Skeletal muscle tissue (tissue), 4 donors: Measurements from ENCODE around the gene MBD4. TPM values are rescaled to one million over a fixed set of nuclear protein-coding genes. Genes with fewer than 3 reads are reported as not detected.
A peak's percentile ranks its signal among the peaks of the same experiment; 100 is the strongest.

Experiments used
- H3K27ac ChIP-seq: one replicate; pipeline ENCODE4 v1.7.0; 2013; ENCODE audit warnings: mild to moderate bottlenecking, low read depth, low read length, inconsistent platforms
- H3K27me3 ChIP-seq, 3 donors: one replicate each; pipeline ENCODE4 v1.7.0; 2013; ENCODE audit warnings: low read length in 3 of 3; ENCODE audit not compliant: control insufficient read depth in 3 of 3, insufficient read depth in 3 of 3
- H3K36me3 ChIP-seq, 3 donors: one replicate each; pipeline ENCODE4 v1.7.0; 2013; ENCODE audit warnings: low read length in 3 of 3; ENCODE audit not compliant: control insufficient read depth in 3 of 3, insufficient read depth in 3 of 3
- H3K4me1 ChIP-seq, 3 donors: one replicate each; pipeline ENCODE4 v1.7.0; 2013; ENCODE audit warnings: low read length in 3 of 3, mild to moderate bottlenecking in 3 of 3; ENCODE audit not compliant: control insufficient read depth in 3 of 3, insufficient read depth in 3 of 3
- H3K4me3 ChIP-seq, 3 donors: one replicate each; pipeline ENCODE4 v1.7.0; 2013; ENCODE audit warnings: low read length in 3 of 3
- H3K9ac ChIP-seq, 3 donors: one replicate each; pipeline ENCODE4 v1.7.0; 2013; ENCODE audit warnings: low read length in 3 of 3, mild to moderate bottlenecking in 3 of 3, moderate library complexity in 2 of 3, low read depth in 1 of 3
- H3K9me3 ChIP-seq, 3 donors: one replicate each; pipeline ENCODE4 v1.7.0; 2013; ENCODE audit warnings: low read length in 3 of 3; ENCODE audit not compliant: control insufficient read depth in 3 of 3
- total RNA-seq: library from RNA; depleted of rRNA; stranded (reverse); fragments of >200 nt; gene quantifications from one replicate; pipeline ENCODE4 v1.2.3, GENCODE V29; 2014
- donor health status: Osteomylitis.

MBD4 gene
- total RNA-seq, 1 donor from 2014 or later = 7.8 TPM

- H3K36me3 ChIP-seq = peaks cover 25 to 54% (median 40%) of the 10 kb centered on the region in 3 donors
- no peak overlapping the region for H3K4me3 ChIP-seq
- H3K9ac ChIP-seq = no peak overlapping the region
- no peak overlapping the region for H3K27ac ChIP-seq
- no peaks in the 10 kb centered on the region for H3K27me3 ChIP-seq
- H3K4me1 ChIP-seq = peaks cover 5 to 19% (median 8%) of the 10 kb centered on the region in 3 donors
- H3K9me3 ChIP-seq = no peaks in the 10 kb centered on the region
These were observed 4.4 kb downstream of the MBD4 start for GRCh38 chr3:129435367-129435766.

GRCh38 chr3:129434140-129434539 is 5.6 kb downstream of the MBD4 start:
- Histone ChIP-seq H3K27me3 (no peaks in the 10 kb centered on the region), H3K9me3 (no peaks in the 10 kb centered on the region), H3K4me3 (no peak overlapping the region), H3K4me1 (peaks cover 0 to 14% (median 5%) of the 10 kb centered on the region in 3 donors), H3K27ac (no peak overlapping the region), H3K36me3 (peaks cover 25 to 57% (median 44%) of the 10 kb centered on the region in 3 donors), H3K9ac (no peak overlapping the region)

GRCh38 chr3:129433565-129433964 is 6.2 kb downstream of the MBD4 start:
- peaks cover 5 to 11% (median 9%) of the 10 kb centered on the region in 3 donors for H3K4me1 ChIP-seq
- H3K9ac ChIP-seq = no peak overlapping the region
- no peaks in the 10 kb centered on the region for H3K9me3 ChIP-seq
- no peaks in the 10 kb centered on the region for H3K27me3 ChIP-seq
- H3K27ac ChIP-seq = no peak overlapping the region
- no peak overlapping the region for H3K4me3 ChIP-seq
- H3K36me3 ChIP-seq = peaks cover 25 to 57% (median 44%) of the 10 kb centered on the region in 3 donors

- H3K36me3 ChIP-seq = peaks cover 23 to 56% (median 41%) of the 10 kb centered on the region in 3 donors
- peaks cover 12 to 17% (median 16%) of the 10 kb centered on the region in 3 donors for H3K4me1 ChIP-seq
These were observed 7.1 kb downstream of the MBD4 start for GRCh38 chr3:129432671-129433070.

DNA sequence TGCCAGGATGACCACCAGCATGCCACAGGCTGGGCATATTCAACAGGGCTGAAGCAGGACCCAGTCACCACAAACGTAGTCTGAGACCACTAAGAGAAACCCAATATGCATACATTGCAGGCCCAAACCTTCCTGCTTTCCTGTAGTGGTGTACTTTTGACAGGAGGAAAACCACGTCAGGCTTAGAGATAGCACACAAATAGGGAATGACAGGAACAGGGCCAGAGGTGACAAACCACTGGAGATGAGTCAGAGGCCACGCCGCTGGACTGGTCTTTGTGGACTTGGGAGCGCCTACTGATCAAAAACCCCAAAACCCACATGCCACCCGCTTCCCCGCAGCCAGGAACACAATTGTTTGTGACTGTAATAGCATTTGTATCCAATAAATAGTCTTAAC is 7.7 kb downstream of the MBD4 start:
- Histone ChIP-seq H3K9me3 (no peaks in the 10 kb centered on the region), H3K4me1 (peaks cover 12 to 21% (median 18%) of the 10 kb centered on the region in 3 donors), H3K36me3 (peaks cover 20 to 51% (median 35%) of the 10 kb centered on the region in 3 donors), H3K9ac (no peak overlapping the region), H3K4me3 (no peak overlapping the region), H3K27ac (no peak overlapping the region), H3K27me3 (no peaks in the 10 kb centered on the region)

More at GRCh38 chr3:129432671-129433070, 7.1 kb downstream of the MBD4 start:
- Histone ChIP-seq H3K27ac (no peak overlapping the region), H3K4me3 (no peak overlapping the region), H3K9ac (no peak overlapping the region), H3K27me3 (no peaks in the 10 kb centered on the region), H3K9me3 (no peaks in the 10 kb centered on the region)

DNA sequence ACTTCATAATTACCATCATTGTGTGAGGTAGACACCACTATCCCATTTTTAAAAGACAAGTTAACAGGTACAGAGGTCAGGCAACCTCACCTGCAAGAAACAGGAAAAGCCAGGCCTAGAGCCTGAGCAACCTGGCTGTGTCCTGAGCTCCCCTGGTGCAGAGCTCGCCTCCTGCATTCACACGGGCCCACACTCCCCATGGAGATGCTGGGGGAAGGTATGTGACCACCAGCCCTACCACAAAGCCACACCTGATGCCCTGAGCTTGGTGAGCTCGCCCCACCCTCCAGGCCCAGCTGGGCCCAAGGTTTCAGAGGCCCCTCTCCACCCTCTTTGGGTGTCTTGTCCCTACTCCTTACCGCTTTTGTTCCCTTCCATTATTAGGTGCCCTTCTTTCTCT is 10.1 kb downstream of the MBD4 start:
- peaks cover 11 to 17% (median 12%) of the 10 kb centered on the region in 3 donors for H3K4me1 ChIP-seq
- H3K9me3 ChIP-seq = no peaks in the 10 kb centered on the region
- peaks cover 20 to 38% (median 27%) of the 10 kb centered on the region in 3 donors for H3K36me3 ChIP-seq
- H3K27me3 ChIP-seq = no peaks in the 10 kb centered on the region
- no peak overlapping the region for H3K27ac ChIP-seq
- no peak overlapping the region for H3K4me3 ChIP-seq
- no peak overlapping the region for H3K9ac ChIP-seq

DNA sequence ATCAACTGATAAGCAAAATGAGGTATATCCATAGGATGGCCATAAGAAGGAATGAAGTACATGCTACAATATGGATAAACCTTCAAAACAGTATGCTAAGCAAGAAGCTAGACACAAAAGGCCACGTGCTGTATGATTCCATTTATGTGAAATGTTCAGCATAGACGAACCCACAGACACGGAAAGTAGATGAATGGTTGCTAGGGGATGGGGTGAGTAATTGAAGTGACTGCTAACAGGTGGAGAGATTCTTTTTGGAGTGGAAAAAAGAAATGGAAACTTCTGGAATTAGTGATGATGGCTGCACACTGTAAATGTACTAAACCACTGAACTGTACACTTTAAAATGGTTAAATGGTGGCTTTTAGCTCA is 10.7 kb downstream of the MBD4 start:
- H3K9me3 ChIP-seq = no peaks in the 10 kb centered on the region
- H3K4me1 ChIP-seq = peaks cover 11 to 17% (median 12%) of the 10 kb centered on the region in 3 donors
- H3K36me3 ChIP-seq = peaks cover 19 to 36% (median 27%) of the 10 kb centered on the region in 3 donors
- H3K27me3 ChIP-seq = no peaks in the 10 kb centered on the region
- H3K27ac ChIP-seq = peak overlapping the region; percentile 14
- H3K9ac ChIP-seq = peak overlapping the region in 2 of 3 donors; percentile 6 to 74
- peak overlapping the region in 2 of 3 donors; percentile 88 for H3K4me3 ChIP-seq

DNA sequence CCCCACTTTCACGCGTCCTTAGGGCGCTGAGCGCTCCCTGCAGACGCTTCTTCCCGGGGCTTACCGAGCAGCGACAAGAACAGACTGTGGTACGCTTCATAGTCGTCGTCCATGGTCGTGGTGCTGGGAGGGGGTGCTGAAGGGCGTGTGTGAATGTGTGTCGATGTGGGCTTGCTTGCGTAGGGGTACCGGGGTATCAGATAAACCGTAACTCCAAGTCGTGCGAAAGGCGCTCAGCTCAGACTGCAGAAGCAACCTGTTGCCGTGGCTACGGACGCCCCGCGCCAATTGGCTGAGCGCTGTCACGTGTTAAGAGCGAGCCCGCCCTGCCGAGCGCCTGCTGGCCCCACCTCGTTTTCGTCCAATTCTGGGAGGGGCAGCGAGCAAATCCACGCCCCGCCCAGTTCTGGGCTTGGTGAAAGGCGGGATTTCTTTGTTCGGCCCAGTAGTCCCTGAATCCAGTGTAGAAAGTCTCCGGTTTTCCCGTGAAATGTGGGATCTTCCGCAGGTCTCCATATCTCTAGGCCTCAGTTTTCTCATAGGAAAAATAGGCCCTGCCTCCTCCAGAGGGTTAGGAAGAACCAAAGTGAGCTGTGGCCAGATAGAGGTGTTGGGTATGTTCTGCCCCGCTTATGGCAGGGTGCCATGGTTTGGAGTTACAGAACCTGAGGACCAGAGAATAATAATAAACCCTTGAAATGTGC is 11.2 kb downstream of the MBD4 start, which contains the start of gene EFCAB12:
TSS of gene EFCAB12 (minus strand) at position 261 of the 704 bp plus-strand sequence. CDS start at position 113, 148 bp downstream.
- no peaks in the 10 kb centered on the region for H3K9me3 ChIP-seq

GRCh38 chr3:129428007-129428375 is 11.8 kb downstream of the MBD4 start:
- Histone ChIP-seq H3K4me3 (peak overlapping the region; percentile 86 to 88 (median 88)), H3K9me3 (no peaks in the 10 kb centered on the region), H3K4me1 (peaks cover 11 to 17% (median 12%) of the 10 kb centered on the region in 3 donors), H3K9ac (peak overlapping the region in 2 of 3 donors; percentile 62 to 74), H3K27ac (no peak overlapping the region), H3K36me3 (peaks cover 10 to 26% (median 18%) of the 10 kb centered on the region in 3 donors), H3K27me3 (no peaks in the 10 kb centered on the region)

More for the DNA sequence above, 11.2 kb downstream of the MBD4 start, which contains the start of gene EFCAB12:
- Histone ChIP-seq H3K9ac (peak within 1 kb of the TSS; percentile 6 to 74 (median 62)), H3K36me3 (peaks cover 14 to 31% (median 22%) of the 10 kb centered on the region in 3 donors), H3K4me1 (peaks cover 11 to 17% (median 12%) of the 10 kb centered on the region in 3 donors), H3K4me3 (peak within 1 kb of the TSS; percentile 86 to 88 (median 88)), H3K27ac (peak within 1 kb of the TSS; percentile 14), H3K27me3 (no peaks in the 10 kb centered on the region)

DNA sequence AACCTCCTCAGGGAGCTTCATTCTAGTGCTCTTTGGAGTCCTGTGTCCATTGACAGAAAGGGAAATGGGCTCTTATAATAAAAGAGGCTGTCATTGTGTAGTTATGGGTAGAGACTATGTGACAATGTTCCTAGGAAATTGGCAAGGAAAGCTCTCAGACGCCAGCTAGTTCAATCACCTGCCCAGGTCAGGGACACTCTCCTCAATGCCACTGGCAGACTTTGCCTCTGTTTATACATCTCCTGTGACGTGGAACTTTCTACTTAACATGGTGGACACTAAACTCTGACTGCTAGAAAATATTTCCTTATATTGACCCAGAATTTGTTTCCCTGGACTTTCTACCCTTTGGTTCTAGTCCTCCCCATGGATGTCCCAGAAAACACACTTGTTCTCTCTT is 14.1 kb downstream of the MBD4 start:
- Histone ChIP-seq H3K9ac (no peak overlapping the region), H3K27ac (no peak overlapping the region), H3K4me3 (no peak overlapping the region), H3K36me3 (peaks cover 0 to 5% (median 4%) of the 10 kb centered on the region in 3 donors), H3K27me3 (no peaks in the 10 kb centered on the region), H3K9me3 (no peaks in the 10 kb centered on the region), H3K4me1 (peaks cover 11 to 17% (median 12%) of the 10 kb centered on the region in 3 donors)
